DND-41 (cell line): Measurements from ENCODE around the gene EPN3.

Experiments
- ATAC-seq: fragments of 200-7000 bp; cut with Tn5 transposase; 3 replicates; pipeline ENCODE4 v1.9.1; 2021; ENCODE audit warnings: low read depth; ENCODE audit not compliant: insufficient read depth
- DNase-seq: peaks from one replicate; pipeline ENCODE4 v3.0.0-alpha.2; 2020
- H2AFZ ChIP-seq: 2 replicates; pipeline ENCODE4 v1.6.0; 2012; ENCODE audit warnings: low read depth, low read length
- H3K27ac ChIP-seq: 2 replicates; pipeline ENCODE4 v1.5.1; 2012; ENCODE audit warnings: low read length, inconsistent platforms
- H3K27me3 ChIP-seq: fragments of 200-600 bp; sonication (generic); 2 replicates; pipeline ENCODE4 v1.6.0; 2012; ENCODE audit warnings: low read length, mild to moderate bottlenecking, inconsistent platforms; ENCODE audit not compliant: insufficient read depth, poor library complexity
- H3K36me3 ChIP-seq: 2 replicates; pipeline ENCODE4 v1.5.1; 2012; ENCODE audit warnings: low read length, inconsistent platforms; ENCODE audit not compliant: insufficient read depth
- H3K4me1 ChIP-seq: 2 replicates; pipeline ENCODE4 v1.5.1; 2012; ENCODE audit warnings: mild to moderate bottlenecking, low read length; ENCODE audit not compliant: insufficient read depth
- H3K4me2 ChIP-seq: 2 replicates; pipeline ENCODE4 v1.6.0; 2012; ENCODE audit warnings: mild to moderate bottlenecking, moderate library complexity, low read length, inconsistent platforms; ENCODE audit not compliant: insufficient read depth
- H3K4me3 ChIP-seq, 2 experiments: fragments of 200-600 bp in 1 of 2; shearing (Covaris generic) in 1 of 2; 2 replicates each; pipeline ENCODE4 v1.5.1; 2012 to 2016; ENCODE audit warnings: inconsistent platforms in 2 of 2, low read length in 2 of 2, mild to moderate bottlenecking in 2 of 2, low read depth in 1 of 2, moderate library complexity in 1 of 2
- H3K79me2 ChIP-seq: 2 replicates; pipeline ENCODE4 v1.6.0; 2012; ENCODE audit warnings: low read length, inconsistent platforms; ENCODE audit not compliant: insufficient read depth
- H3K9ac ChIP-seq: 2 replicates; pipeline ENCODE4 v1.6.0; 2012; ENCODE audit warnings: low read depth, mild to moderate bottlenecking, inconsistent platforms, low read length, moderate library complexity
- H3K9me3 ChIP-seq: 2 replicates; pipeline ENCODE4 v1.5.1; 2012; ENCODE audit warnings: low read length, moderate library complexity, mild to moderate bottlenecking, inconsistent platforms; ENCODE audit not compliant: insufficient read depth, severe bottlenecking
- H4K20me1 ChIP-seq: 2 replicates; pipeline ENCODE4 v1.6.0; 2012; ENCODE audit warnings: low read length; ENCODE audit not compliant: insufficient read depth
- CTCF ChIP-seq: IDR thresholded peaks from 2 replicates; pipeline ENCODE4 v1.5.1; 2012; ENCODE audit warnings: borderline replicate concordance, low read length, moderate library complexity, mild to moderate bottlenecking; ENCODE audit not compliant: poor library complexity, severe bottlenecking; ENCODE audit errors: extremely low read depth
- EZH2 ChIP-seq: IDR thresholded peaks from 3 replicates; pipeline ENCODE4 v1.6.1; 2012; ENCODE audit warnings: borderline replicate concordance, low read depth, mild to moderate bottlenecking, moderate library complexity, low read length, inconsistent platforms; ENCODE audit not compliant: severe bottlenecking

EPN3 gene

GRCh38 chr17:50563092-50563511 lies 30.6 kb downstream of the EPN3 start:
- H3K4me2 ChIP-seq: no peak overlapping the region
- H2AFZ ChIP-seq: no peak overlapping the region
- H3K9ac ChIP-seq: no peak overlapping the region
- no peaks in the 10 kb centered on the region for H3K4me1 ChIP-seq
- H3K9me3 ChIP-seq: no peaks in the 10 kb centered on the region
- no peak overlapping the region for H3K4me3 ChIP-seq
- H3K36me3 ChIP-seq: no peaks in the 10 kb centered on the region
- DNase-seq (no peak), ATAC-seq (no peak)
- no peaks in the 10 kb centered on the region for H3K79me2 ChIP-seq
- peaks cover 9% of the 10 kb centered on the region; the same call in 1 of the 2 replicates for H4K20me1 ChIP-seq
- peaks cover 28% of the 10 kb centered on the region for H3K27me3 ChIP-seq
- TF ChIP-seq EZH2 (no peak), CTCF (peak; percentile 26)
- H3K27ac ChIP-seq: no peak overlapping the region

- Histone ChIP-seq H3K27me3 (peaks cover 28% of the 10 kb centered on the region), H3K4me2 (no peak overlapping the region), H3K4me1 (no peaks in the 10 kb centered on the region), H3K4me3 (no peak overlapping the region), H3K27ac (no peak overlapping the region), H3K79me2 (no peaks in the 10 kb centered on the region), H3K9me3 (no peaks in the 10 kb centered on the region), H3K36me3 (no peaks in the 10 kb centered on the region), H4K20me1 (peaks cover 6% of the 10 kb centered on the region; the same call in 1 of the 2 replicates), H2AFZ (no peak overlapping the region), H3K9ac (no peak overlapping the region)
- TF ChIP-seq CTCF (no peak), EZH2 (no peak)
- no peak for ATAC-seq
- no peak for DNase-seq
Measured at GRCh38 chr17:50564916-50565315, 32.4 kb downstream of the EPN3 start.

GRCh38 chr17:50565402-50566350 lies 33.1 kb downstream of the EPN3 start:
- Histone ChIP-seq H3K79me2 (no peaks in the 10 kb centered on the region), H4K20me1 (peaks cover 6% of the 10 kb centered on the region; the same call in 1 of the 2 replicates), H3K27me3 (peaks cover 28% of the 10 kb centered on the region), H3K4me2 (no peak overlapping the region), H3K9me3 (no peaks in the 10 kb centered on the region), H3K4me3 (no peak overlapping the region), H3K4me1 (no peaks in the 10 kb centered on the region), H3K9ac (no peak overlapping the region), H2AFZ (no peak overlapping the region), H3K36me3 (no peaks in the 10 kb centered on the region), H3K27ac (no peak overlapping the region)
- ATAC-seq (no peak), DNase-seq (no peak)
- TF ChIP-seq CTCF: no peak
- TF ChIP-seq EZH2: no peak
